Chondrocyte (in vitro differentiated cells): ENCODE results near the gene SMARCB1. TPM values are rescaled to one million over a fixed set of nuclear protein-coding genes. Genes with fewer than 3 reads are reported as not detected.

Experiments
- DNase-seq: peaks from one replicate; pipeline ENCODE4 v3.0.0; 2021; ENCODE audit warnings: mixed read lengths, low spot score
- H3K27ac Mint-ChIP-seq: one replicate; pipeline ENCODE4 v1.8.0; 2021; ENCODE audit warnings: mild to moderate bottlenecking, moderate library complexity, mixed read lengths; ENCODE audit not compliant: unreplicated experiment
- H3K27me3 Mint-ChIP-seq: 2 replicates; pipeline ENCODE4 v1.8.0; 2021; ENCODE audit warnings: low read depth, mixed read lengths
- H3K36me3 Mint-ChIP-seq: 2 replicates; pipeline ENCODE4 v1.8.0; 2021; ENCODE audit warnings: low read depth, mixed read lengths
- H3K4me1 Mint-ChIP-seq: 2 replicates; pipeline ENCODE4 v1.8.0; 2021; ENCODE audit warnings: low read depth, mild to moderate bottlenecking, mixed read lengths
- H3K4me3 Mint-ChIP-seq: one replicate; pipeline ENCODE4 v1.8.0; 2021; ENCODE audit warnings: mild to moderate bottlenecking, moderate library complexity, mixed read lengths; ENCODE audit not compliant: unreplicated experiment
- H3K9me3 Mint-ChIP-seq: 2 replicates; pipeline ENCODE4 v1.8.0; 2021; ENCODE audit warnings: low read depth, mixed read lengths
- long read RNA-seq: library from polyadenylated mRNA; stranded (forward); transcript quantifications from one replicate; pipeline ENCODE4 v2.0.0, GENCODE V29; 2021
- total RNA-seq: library from RNA; stranded (reverse); gene quantifications from 3 replicates; pipeline ENCODE4 v1.2.1, GENCODE V29; 2021
- TF ChIP-seq, protein P1 (sequence below): fragments of 200-600 bp; sonication (generic); IDR thresholded peaks from 2 replicates; pipeline ENCODE4 v1.5.0; 2021; ENCODE audit warnings: antibody characterized with exemption, mild to moderate bottlenecking, moderate library complexity

Gene SMARCB1
- 102 to 133 TPM (median 114 TPM) in 3 replicates for total RNA-seq
- long read RNA-seq, full-length matches to known transcripts, result 289 of 303 reads
- long read RNA-seq, partial matches to known transcripts, result 0 of 303 reads
- long read RNA-seq, other reads (novel, unspliced or antisense), result 14 of 303 reads

DNA sequence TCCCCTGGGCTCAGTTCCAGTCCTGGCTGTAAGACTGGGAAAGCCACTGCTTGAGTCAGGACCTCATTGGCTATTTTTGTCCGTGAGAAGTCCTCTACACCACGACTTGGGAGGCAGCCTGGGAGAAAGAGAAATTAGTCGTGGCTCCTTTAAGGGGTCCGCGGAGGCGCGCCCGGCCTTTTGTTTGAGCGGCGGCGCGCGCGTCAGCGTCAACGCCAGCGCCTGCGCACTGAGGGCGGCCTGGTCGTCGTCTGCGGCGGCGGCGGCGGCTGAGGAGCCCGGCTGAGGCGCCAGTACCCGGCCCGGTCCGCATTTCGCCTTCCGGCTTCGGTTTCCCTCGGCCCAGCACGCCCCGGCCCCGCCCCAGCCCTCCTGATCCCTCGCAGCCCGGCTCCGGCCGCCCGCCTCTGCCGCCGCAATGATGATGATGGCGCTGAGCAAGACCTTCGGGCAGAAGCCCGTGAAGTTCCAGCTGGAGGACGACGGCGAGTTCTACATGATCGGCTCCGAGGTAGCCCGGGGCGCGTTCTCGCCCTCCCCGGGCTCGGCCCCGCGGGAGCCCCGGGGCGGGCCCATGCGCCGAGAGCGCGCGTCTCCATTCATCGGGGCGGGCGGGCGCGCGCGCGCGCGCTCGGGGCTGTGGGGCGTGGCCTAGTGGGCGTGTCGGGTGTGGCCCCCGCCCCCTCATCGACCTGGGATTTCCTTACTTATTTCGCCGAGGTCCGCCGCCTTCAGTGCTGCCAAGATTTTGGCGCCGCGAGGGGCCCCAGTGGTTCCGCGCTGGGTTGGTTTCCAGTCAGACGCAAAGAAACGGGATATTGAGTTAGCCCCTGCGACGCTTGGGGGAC lies at the start of gene SMARCB1:
TSS of gene SMARCB1 (plus strand) at position 215 of the 848 bp plus-strand sequence. CDS start at position 419, 204 bp downstream.
- TF ChIP-seq, protein P1, sequence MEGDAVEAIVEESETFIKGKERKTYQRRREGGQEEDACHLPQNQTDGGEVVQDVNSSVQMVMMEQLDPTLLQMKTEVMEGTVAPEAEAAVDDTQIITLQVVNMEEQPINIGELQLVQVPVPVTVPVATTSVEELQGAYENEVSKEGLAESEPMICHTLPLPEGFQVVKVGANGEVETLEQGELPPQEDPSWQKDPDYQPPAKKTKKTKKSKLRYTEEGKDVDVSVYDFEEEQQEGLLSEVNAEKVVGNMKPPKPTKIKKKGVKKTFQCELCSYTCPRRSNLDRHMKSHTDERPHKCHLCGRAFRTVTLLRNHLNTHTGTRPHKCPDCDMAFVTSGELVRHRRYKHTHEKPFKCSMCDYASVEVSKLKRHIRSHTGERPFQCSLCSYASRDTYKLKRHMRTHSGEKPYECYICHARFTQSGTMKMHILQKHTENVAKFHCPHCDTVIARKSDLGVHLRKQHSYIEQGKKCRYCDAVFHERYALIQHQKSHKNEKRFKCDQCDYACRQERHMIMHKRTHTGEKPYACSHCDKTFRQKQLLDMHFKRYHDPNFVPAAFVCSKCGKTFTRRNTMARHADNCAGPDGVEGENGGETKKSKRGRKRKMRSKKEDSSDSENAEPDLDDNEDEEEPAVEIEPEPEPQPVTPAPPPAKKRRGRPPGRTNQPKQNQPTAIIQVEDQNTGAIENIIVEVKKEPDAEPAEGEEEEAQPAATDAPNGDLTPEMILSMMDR, result no peak
- Mint-ChIP-seq H3K9me3 (no peaks in the 10 kb centered on the region), H3K27me3 (no peaks in the 10 kb centered on the region), H3K4me3 (peak within 1 kb of the TSS; percentile 83), H3K4me1 (peaks cover 52% of the 10 kb centered on the region), H3K27ac (peak within 1 kb of the TSS; percentile 91), H3K36me3 (no peaks in the 10 kb centered on the region)
- no peak for DNase-seq

DNA sequence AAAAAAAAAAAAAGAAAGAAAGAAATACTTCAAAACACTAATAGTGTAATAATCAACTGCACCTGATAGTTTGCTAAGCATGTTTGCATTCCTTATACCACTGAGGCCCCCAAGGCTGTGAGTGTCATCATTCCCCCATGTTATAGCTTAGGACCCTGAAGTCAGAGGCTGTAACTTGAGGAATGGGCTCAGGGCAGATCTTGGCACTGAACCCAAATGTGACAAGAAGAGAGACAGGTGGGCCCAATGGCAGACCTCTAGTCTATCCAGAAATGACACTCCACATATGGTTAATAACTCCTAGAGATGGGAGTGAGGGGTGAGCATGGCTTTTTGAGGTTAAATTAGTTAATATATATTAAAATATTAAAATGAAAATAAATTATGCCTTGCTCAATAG lies 49.1 kb upstream of the SMARCB1 start:
- Mint-ChIP-seq H3K4me1 (no peaks in the 10 kb centered on the region), H3K36me3 (peaks cover 8% of the 10 kb centered on the region), H3K9me3 (no peaks in the 10 kb centered on the region), H3K4me3 (no peak overlapping the region), H3K27me3 (no peaks in the 10 kb centered on the region), H3K27ac (no peak overlapping the region)
- DNase-seq, result no peak
- TF ChIP-seq, protein P1, result no peak

DNA sequence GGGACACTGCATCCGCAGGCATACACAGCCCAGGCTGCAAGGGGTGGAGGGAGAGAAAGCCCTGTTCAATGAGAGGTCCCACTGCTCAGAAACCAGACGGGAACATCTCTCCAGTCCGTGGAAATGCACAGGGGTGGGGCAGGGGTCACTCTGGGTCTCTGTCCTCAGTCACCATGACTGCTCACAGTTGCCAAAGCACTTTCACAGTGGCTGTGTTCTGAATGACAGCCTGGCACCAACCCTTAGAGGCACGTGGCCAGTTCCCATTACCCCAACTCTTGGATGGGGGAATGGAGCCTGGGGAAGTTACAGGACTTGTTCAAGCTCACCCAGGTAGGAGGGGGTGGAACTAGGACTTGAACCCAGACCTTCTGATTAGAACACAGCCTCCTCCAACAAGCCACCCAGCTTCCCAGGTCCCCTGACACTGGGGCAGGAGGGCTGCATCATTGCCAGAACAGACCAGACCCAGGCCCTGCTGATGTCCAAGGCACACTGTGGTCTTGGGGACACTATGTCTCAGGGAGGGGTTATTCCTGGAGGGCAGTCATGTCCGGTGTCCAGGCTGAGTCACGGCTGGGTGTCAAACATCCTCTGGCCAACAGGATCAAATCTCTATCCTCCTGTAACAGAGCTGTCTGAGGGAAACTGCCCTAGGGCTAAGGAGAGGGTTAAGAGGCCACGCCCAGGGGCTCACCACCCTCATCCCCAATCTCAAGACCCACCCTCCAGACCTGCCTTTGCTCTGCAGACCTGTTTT lies 44.1 kb upstream of the SMARCB1 start:
- no peak overlapping the region for H3K27ac Mint-ChIP-seq
- H3K9me3 Mint-ChIP-seq, result no peaks in the 10 kb centered on the region
- H3K4me1 Mint-ChIP-seq, result no peaks in the 10 kb centered on the region
- TF ChIP-seq, protein P1, result no peak
- H3K27me3 Mint-ChIP-seq, result no peaks in the 10 kb centered on the region
- H3K4me3 Mint-ChIP-seq, result no peak overlapping the region
- no peak for DNase-seq
- H3K36me3 Mint-ChIP-seq, result peaks cover 28% of the 10 kb centered on the region

DNA sequence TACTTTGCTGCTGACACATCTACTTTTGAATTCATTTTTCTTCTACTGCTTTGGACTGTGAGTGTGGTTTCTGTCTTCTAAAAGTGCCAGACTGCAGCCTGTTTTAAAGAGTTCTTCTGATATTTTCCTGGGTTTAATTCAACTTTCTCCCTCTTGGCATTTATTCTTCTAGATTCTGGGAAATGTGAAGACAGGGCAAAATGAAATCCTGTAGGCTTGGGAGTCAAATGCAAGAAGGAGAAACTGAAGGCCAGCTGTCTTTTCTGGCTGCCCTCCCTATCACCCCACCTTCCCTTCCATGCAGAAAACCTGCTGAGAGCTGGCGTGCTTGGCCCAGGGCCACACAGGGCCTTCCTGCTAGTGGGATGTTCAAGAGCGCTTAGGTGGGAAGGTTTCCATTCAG lies 43.5 kb upstream of the SMARCB1 start:
- H3K9me3 Mint-ChIP-seq, result no peaks in the 10 kb centered on the region
- no peak for DNase-seq

More for the DNA sequence above, 43.5 kb upstream of the SMARCB1 start:
- Mint-ChIP-seq H3K4me3 (no peak overlapping the region), H3K27ac (no peak overlapping the region), H3K27me3 (no peaks in the 10 kb centered on the region), H3K4me1 (no peaks in the 10 kb centered on the region), H3K36me3 (peaks cover 28% of the 10 kb centered on the region)
- TF ChIP-seq, protein P1, result no peak
